Measurements from ENCODE around the gene AMMECR1L. TPM values are rescaled to one million over a fixed set of nuclear protein-coding genes. Genes with fewer than 3 reads are reported as not detected.
A peak's percentile ranks its signal among the peaks of the same experiment; 100 is the strongest.

Gene AMMECR1L
- total RNA-seq, 4 donors from 2014 or later = 12.4 to 15.0 (median 14.1) TPM

GRCh38 chr2:127864877-127865276, 20.9 kb downstream of the AMMECR1L start:
- TF ChIP-seq POLR2AphosphoS5 (IDR thresholded peaks at IDR 0.05) (no peak), POLR2A (IDR thresholded peaks at IDR 0.05) (no peak)
- WGBS, 2 donors (ENCODE audit: low coverage in 1 of 2) = 68 to 90% methylated on average over 4 to 11 of the region's 11 CpGs
- no peak overlapping the region for H3K4me3 ChIP-seq
- peaks cover 0 to 4% (median 0%) of the 10 kb centered on the region in 3 donors for H3K4me1 ChIP-seq
- no peak for ATAC-seq
- H3K27ac ChIP-seq = no peak overlapping the region
- no peaks in the 10 kb centered on the region for H3K27me3 ChIP-seq
- peaks cover 0 to 70% of the 10 kb centered on the region in 2 donors for H3K36me3 ChIP-seq
- H3K9me3 ChIP-seq = no peaks in the 10 kb centered on the region

GRCh38 chr2:127862228-127862627, 23.5 kb downstream of the AMMECR1L start:
- Histone ChIP-seq H3K4me3 (no peak overlapping the region), H3K36me3 (peaks cover 0 to 43% of the 10 kb centered on the region in 2 donors), H3K4me1 (peaks cover 0 to 16% (median 0%) of the 10 kb centered on the region in 3 donors), H3K27me3 (no peaks in the 10 kb centered on the region), H3K27ac (no peak overlapping the region), H3K9me3 (no peaks in the 10 kb centered on the region)
- WGBS, 2 donors (ENCODE audit: low coverage in 1 of 2) = 87% methylated on average over 14 of the region's 15 CpGs; no CpG with 5 or more reads in 1 of the 2 donors
- no peak for TF ChIP-seq POLR2A (IDR thresholded peaks at IDR 0.05)
- no peak for TF ChIP-seq POLR2AphosphoS5 (IDR thresholded peaks at IDR 0.05)
- TF ChIP-seq, protein P1, sequence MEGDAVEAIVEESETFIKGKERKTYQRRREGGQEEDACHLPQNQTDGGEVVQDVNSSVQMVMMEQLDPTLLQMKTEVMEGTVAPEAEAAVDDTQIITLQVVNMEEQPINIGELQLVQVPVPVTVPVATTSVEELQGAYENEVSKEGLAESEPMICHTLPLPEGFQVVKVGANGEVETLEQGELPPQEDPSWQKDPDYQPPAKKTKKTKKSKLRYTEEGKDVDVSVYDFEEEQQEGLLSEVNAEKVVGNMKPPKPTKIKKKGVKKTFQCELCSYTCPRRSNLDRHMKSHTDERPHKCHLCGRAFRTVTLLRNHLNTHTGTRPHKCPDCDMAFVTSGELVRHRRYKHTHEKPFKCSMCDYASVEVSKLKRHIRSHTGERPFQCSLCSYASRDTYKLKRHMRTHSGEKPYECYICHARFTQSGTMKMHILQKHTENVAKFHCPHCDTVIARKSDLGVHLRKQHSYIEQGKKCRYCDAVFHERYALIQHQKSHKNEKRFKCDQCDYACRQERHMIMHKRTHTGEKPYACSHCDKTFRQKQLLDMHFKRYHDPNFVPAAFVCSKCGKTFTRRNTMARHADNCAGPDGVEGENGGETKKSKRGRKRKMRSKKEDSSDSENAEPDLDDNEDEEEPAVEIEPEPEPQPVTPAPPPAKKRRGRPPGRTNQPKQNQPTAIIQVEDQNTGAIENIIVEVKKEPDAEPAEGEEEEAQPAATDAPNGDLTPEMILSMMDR (IDR thresholded peaks at IDR 0.05) = no peak
- TF ChIP-seq EP300 (IDR thresholded peaks at IDR 0.05) = no peak
- ATAC-seq = no peak

GRCh38 chr2:127860130-127860529, 25.6 kb downstream of the AMMECR1L start:
- no peaks in the 10 kb centered on the region for H3K27me3 ChIP-seq
- peaks cover 0 to 22% of the 10 kb centered on the region in 2 donors for H3K36me3 ChIP-seq
- WGBS, 2 donors (ENCODE audit: low coverage in 1 of 2) = 65% methylated on average over 5 of the region's 5 CpGs; no CpG with 5 or more reads in 1 of the 2 donors
- no peak overlapping the region for H3K4me3 ChIP-seq
- no peak for ATAC-seq
- H3K9me3 ChIP-seq = no peaks in the 10 kb centered on the region
- TF ChIP-seq EP300 (IDR thresholded peaks at IDR 0.05) (no peak), POLR2AphosphoS5 (IDR thresholded peaks at IDR 0.05) (no peak), POLR2A (IDR thresholded peaks at IDR 0.05) (no peak)
- TF ChIP-seq, protein P1 (IDR thresholded peaks at IDR 0.05) = no peak
- peaks cover 0 to 37% (median 9%) of the 10 kb centered on the region in 3 donors for H3K4me1 ChIP-seq
- H3K27ac ChIP-seq = no peak overlapping the region

GRCh38 chr2:127859712-127860085, 26.1 kb downstream of the AMMECR1L start:
- Histone ChIP-seq H3K27me3 (no peaks in the 10 kb centered on the region), H3K36me3 (peaks cover 0 to 18% of the 10 kb centered on the region in 2 donors), H3K27ac (no peak overlapping the region), H3K9me3 (no peaks in the 10 kb centered on the region), H3K4me3 (no peak overlapping the region), H3K4me1 (peaks cover 0 to 42% (median 9%) of the 10 kb centered on the region in 3 donors)
- 31% methylated on average over 6 of the region's 8 CpGs; no CpG with 5 or more reads in 1 of the 2 donors for WGBS, 2 donors (ENCODE audit: low coverage in 1 of 2)
- no peak for ATAC-seq
- no peak for TF ChIP-seq POLR2AphosphoS5 (IDR thresholded peaks at IDR 0.05)
- TF ChIP-seq, protein P1 (IDR thresholded peaks at IDR 0.05) = no peak
- no peak for TF ChIP-seq EP300 (IDR thresholded peaks at IDR 0.05)

GRCh38 chr2:127857265-127857808, 28.4 kb downstream of the AMMECR1L start:
- no peak for ATAC-seq
- 5 to 6% methylated on average over 14 to 18 of the region's 18 CpGs for WGBS, 2 donors (ENCODE audit: low coverage in 1 of 2)
- TF ChIP-seq EP300 (IDR thresholded peaks at IDR 0.05) = no peak
- no peak for TF ChIP-seq POLR2A (IDR thresholded peaks at IDR 0.05)
- TF ChIP-seq, protein P1 (IDR thresholded peaks at IDR 0.05) = no peak
- TF ChIP-seq POLR2AphosphoS5 (IDR thresholded peaks at IDR 0.05) = no peak
- H3K27ac ChIP-seq = peak overlapping the region; percentile 60 to 85 (median 82)
- H3K9me3 ChIP-seq = no peaks in the 10 kb centered on the region
- peak overlapping the region; percentile 71 to 94 for H3K4me3 ChIP-seq
- no peaks in the 10 kb centered on the region for H3K27me3 ChIP-seq
- peaks cover 0 to 52% (median 9%) of the 10 kb centered on the region in 3 donors for H3K4me1 ChIP-seq
- peaks cover 0 to 9% of the 10 kb centered on the region in 2 donors for H3K36me3 ChIP-seq
